ENCODE data around the gene WNK4. TPM values are rescaled to one million over a fixed set of nuclear protein-coding genes. Genes with fewer than 3 reads are reported as not detected.

The WNK4 gene
- total and polyA plus RNA-seq, 9 of the 15 experiments (the other 6 are each of a cell fraction or from before 2014, with no cell fraction given) = 0.32 to 25.8 (median 4.5) TPM

DNA sequence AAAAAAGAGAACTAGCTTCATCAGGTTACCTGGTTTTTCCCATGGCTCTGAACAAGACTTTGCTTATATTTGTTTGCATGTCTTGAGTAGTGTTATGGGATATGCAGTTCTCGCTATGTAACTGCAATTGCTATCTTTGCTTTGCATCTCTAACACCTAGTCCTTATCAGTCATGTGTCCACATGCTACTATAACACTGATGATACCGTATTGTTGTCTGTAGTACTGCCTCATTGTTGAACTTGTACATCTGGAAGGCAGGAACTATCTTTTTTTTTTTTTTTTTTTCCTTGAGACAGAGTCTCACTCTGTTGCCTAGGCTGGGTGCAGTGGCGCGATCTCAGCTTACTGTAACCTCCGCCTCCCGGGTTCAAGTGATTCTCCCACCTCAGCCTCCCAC, 55.3 kb downstream of the WNK4 start:
- Histone ChIP-seq H3K9ac (ENCODE audit: insufficient read depth in 1 of 2, low read depth in 2 of 2, low read length in 2 of 2) (no peak overlapping the region), H3K27ac (ENCODE audit: extremely low read depth, low read depth, low read length) (no peak overlapping the region), H3K4me1 (replicated peaks in 1 of 2; ENCODE audit: control insufficient read depth in 2 of 2, insufficient read depth in 2 of 2, low read length in 2 of 2) (peaks cover 3 to 14% of the 10 kb centered on the region in 2 experiments; a peak in 4 of 5 replicates), H4K20me1 (replicated peaks; ENCODE audit: control insufficient read depth, insufficient read depth, low read length) (0 out of 2 replicates have a peak, but pooled peaks cover 5% of the 10 kb centered on the region), H2AFZ (ENCODE audit: low read depth, low read length) (no peak overlapping the region), H3K9me1 (ENCODE audit: control insufficient read depth, insufficient read depth, low read length) (no peaks in the 10 kb centered on the region), H3K4me2 (ENCODE audit: insufficient read depth, low read length) (no peak overlapping the region), H3K9me3 (replicated peaks; ENCODE audit: control insufficient read depth, insufficient read depth, low read depth, low read length) (no peaks in the 10 kb centered on the region), H3K27me3 (ENCODE audit: control insufficient read depth in 2 of 2, insufficient read depth in 2 of 2, low read length in 2 of 2) (no peaks in the 10 kb centered on the region), H3K36me3 (ENCODE audit: control insufficient read depth, insufficient read depth, low read length) (peaks cover 60% of the 10 kb centered on the region), H3K79me2 (ENCODE audit: control insufficient read depth, insufficient read depth, low read length) (peaks cover 46% of the 10 kb centered on the region), H3K4me3 (no peak overlapping the region)
- intact Hi-C loops (cut with micrococcal nuclease) = no loop called here
- FAIRE-seq = no peak
- ChIA-PET CTCF (ENCODE audit: low intra/inter-chr PET ratio) (no interaction called here), POLR2A (interaction anchor here (0.8 to 1.9 kb wide), 5 partner anchors 10 to 163 kb away, joined by 4 to 8 read pairs (median 5); partner anchors contain the start of genes BECN1 and RPL27)
- WGBS (ENCODE audit: insufficient coverage, low coverage, missing lambda C conversion rate) = 94% methylated on average over 4 of the region's 6 CpGs
- DNase-seq (ENCODE audit: extremely low read depth in 1 of 4, low spot score in 3 of 4) = no peak
- in situ Hi-C loops (cut with MboI) = no loop called here
- TF ChIP-seq CEBPZ (IDR thresholded peaks at IDR 0.05; ENCODE audit: borderline replicate concordance, low read depth, low read length) (no peak), HIVEP1 (CRISPR knock-in tag; IDR thresholded peaks at IDR 0.05) (no peak), SRSF3 (IDR thresholded peaks at IDR 0.05; ENCODE audit: insufficient read depth, low read length) (no peak), ZBTB1 (CRISPR knock-in tag; IDR thresholded peaks at IDR 0.05; ENCODE audit: borderline replicate concordance, low read depth) (no peak), ZNF778 (CRISPR knock-in tag; IDR thresholded peaks at IDR 0.05) (no peak), CTBP1 (IDR thresholded peaks at IDR 0.05; ENCODE audit: borderline replicate concordance) (no peak), RBM39 (optimal IDR thresholded peaks at IDR 0.05; ENCODE audit: low read depth, low read length) (no peak), NR3C1 (CRISPR knock-in tag; IDR thresholded peaks at IDR 0.05) (no peak), LEF1 (IDR thresholded peaks at IDR 0.05) (no peak), PHF21A (IDR thresholded peaks at IDR 0.05; ENCODE audit: borderline replicate concordance, low read depth) (no peak), ZBTB8A (IDR thresholded peaks at IDR 0.05; ENCODE audit: partially characterized antibody) (no peak), ETV1 (tag; conservative IDR thresholded peaks at IDR 0.05; ENCODE audit: low read depth) (no peak), POLR2A (conservative IDR thresholded peaks at IDR 0.05) (no peak), TBP (optimal IDR thresholded peaks at IDR 0.05; ENCODE audit: low read depth, low read length) (no peak), RHOXF2B (CRISPR knock-in tag; conservative IDR thresholded peaks at IDR 0.05) (no peak)
- TF ChIP-seq, protein P1, sequence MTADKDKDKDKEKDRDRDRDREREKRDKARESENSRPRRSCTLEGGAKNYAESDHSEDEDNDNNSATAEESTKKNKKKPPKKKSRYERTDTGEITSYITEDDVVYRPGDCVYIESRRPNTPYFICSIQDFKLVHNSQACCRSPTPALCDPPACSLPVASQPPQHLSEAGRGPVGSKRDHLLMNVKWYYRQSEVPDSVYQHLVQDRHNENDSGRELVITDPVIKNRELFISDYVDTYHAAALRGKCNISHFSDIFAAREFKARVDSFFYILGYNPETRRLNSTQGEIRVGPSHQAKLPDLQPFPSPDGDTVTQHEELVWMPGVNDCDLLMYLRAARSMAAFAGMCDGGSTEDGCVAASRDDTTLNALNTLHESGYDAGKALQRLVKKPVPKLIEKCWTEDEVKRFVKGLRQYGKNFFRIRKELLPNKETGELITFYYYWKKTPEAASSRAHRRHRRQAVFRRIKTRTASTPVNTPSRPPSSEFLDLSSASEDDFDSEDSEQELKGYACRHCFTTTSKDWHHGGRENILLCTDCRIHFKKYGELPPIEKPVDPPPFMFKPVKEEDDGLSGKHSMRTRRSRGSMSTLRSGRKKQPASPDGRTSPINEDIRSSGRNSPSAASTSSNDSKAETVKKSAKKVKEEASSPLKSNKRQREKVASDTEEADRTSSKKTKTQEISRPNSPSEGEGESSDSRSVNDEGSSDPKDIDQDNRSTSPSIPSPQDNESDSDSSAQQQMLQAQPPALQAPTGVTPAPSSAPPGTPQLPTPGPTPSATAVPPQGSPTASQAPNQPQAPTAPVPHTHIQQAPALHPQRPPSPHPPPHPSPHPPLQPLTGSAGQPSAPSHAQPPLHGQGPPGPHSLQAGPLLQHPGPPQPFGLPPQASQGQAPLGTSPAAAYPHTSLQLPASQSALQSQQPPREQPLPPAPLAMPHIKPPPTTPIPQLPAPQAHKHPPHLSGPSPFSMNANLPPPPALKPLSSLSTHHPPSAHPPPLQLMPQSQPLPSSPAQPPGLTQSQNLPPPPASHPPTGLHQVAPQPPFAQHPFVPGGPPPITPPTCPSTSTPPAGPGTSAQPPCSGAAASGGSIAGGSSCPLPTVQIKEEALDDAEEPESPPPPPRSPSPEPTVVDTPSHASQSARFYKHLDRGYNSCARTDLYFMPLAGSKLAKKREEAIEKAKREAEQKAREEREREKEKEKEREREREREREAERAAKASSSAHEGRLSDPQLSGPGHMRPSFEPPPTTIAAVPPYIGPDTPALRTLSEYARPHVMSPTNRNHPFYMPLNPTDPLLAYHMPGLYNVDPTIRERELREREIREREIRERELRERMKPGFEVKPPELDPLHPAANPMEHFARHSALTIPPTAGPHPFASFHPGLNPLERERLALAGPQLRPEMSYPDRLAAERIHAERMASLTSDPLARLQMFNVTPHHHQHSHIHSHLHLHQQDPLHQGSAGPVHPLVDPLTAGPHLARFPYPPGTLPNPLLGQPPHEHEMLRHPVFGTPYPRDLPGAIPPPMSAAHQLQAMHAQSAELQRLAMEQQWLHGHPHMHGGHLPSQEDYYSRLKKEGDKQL (CRISPR knock-in tag; IDR thresholded peaks at IDR 0.05; ENCODE audit: borderline replicate concordance) = no peak
- no TSS peak for BruUV-seq (replicated peaks)
- ATAC-seq = no peak

Measured in K562 (cell line).